H1 (cell line): ENCODE measurements around the gene DIP2B. TPM values are rescaled to one million over a fixed set of nuclear protein-coding genes. Genes with fewer than 3 reads are reported as not detected.

ENCODE experiments used
- CTCF ChIA-PET: fragments of 300-600 bp; sonication (Branson Sonifier 250); formaldehyde crosslinking; loops from one replicate; lab custom pipeline; 2021; ENCODE audit not compliant: partially characterized antibody; lab: Charles Lee
- POLR2A ChIA-PET: fragments of 300-600 bp; sonication (Branson Sonifier 250); formaldehyde crosslinking; loops from one replicate; lab custom pipeline; 2021; ENCODE audit warnings: inconsistent platforms; ENCODE audit not compliant: partially characterized antibody; lab: Charles Lee
- DNase-seq, 2 experiments: peaks; one replicate each; pipeline versions ENCODE4 v3.0.0 to v3.0.0-alpha.2; 2010 to 2022; ENCODE audit warnings: low spot score in 2 of 2, low read depth in 1 of 2, mixed read lengths in 1 of 2
- FAIRE-seq: peaks from 2 replicates; lab custom pipeline; 2011; peaks lifted over from hg19 to GRCh38; lab: Jason Lieb, UNC
- H2AFZ ChIP-seq: 2 replicates; pipeline ENCODE4 v1.8.1; 2012; ENCODE audit warnings: low read length, inconsistent platforms
- H2AK5ac ChIP-seq: 2 replicates; pipeline ENCODE4 v1.6.1; 2013; ENCODE audit warnings: low read depth, low read length
- H2BK120ac ChIP-seq: replicated peaks from 2 replicates; pipeline ENCODE3; 2013; ENCODE audit warnings: low read depth, low read length, inconsistent platforms
- H2BK12ac ChIP-seq: 2 replicates; pipeline ENCODE4 v1.6.1; 2013; ENCODE audit warnings: low read depth, low read length
- H2BK15ac ChIP-seq: 2 replicates; pipeline ENCODE4 v1.6.1; 2013; ENCODE audit warnings: low read length
- H2BK20ac ChIP-seq: 2 replicates; pipeline ENCODE4 v1.6.1; 2013; ENCODE audit warnings: low read length
- H2BK5ac ChIP-seq: 2 replicates; pipeline ENCODE4 v1.6.1; 2013; ENCODE audit warnings: low read depth, low read length
- H3K14ac ChIP-seq: 2 replicates; pipeline ENCODE4 v1.6.1; 2013; ENCODE audit warnings: inconsistent platforms; ENCODE audit not compliant: insufficient read length
- H3K18ac ChIP-seq: 2 replicates; pipeline ENCODE4 v1.6.1; 2013; ENCODE audit warnings: low read length; ENCODE audit errors: extremely low read depth
- H3K23ac ChIP-seq: 2 replicates; pipeline ENCODE4 v1.6.1; 2013; ENCODE audit warnings: inconsistent platforms; ENCODE audit not compliant: insufficient read length
- H3K23me2 ChIP-seq: 2 replicates; pipeline ENCODE4 v1.6.1; 2013; ENCODE audit warnings: low read depth, low read length
- H3K27ac ChIP-seq: 2 replicates; pipeline ENCODE4 v1.6.1; 2011; ENCODE audit warnings: low read depth, low read length, inconsistent platforms
- H3K27me3 ChIP-seq, 4 experiments: replicated peaks in 1 of 4; 1 replicate in 1 of 4; 2 replicates in 3 of 4; pipeline versions ENCODE4 v1.6.1 to v1.8.1; 2011 to 2013; ENCODE audit warnings: low read length in 3 of 4, mild to moderate bottlenecking in 3 of 4, inconsistent platforms in 2 of 4, mixed read lengths in 2 of 4, moderate library complexity in 1 of 4; ENCODE audit not compliant: control insufficient read depth in 3 of 4, insufficient read depth in 3 of 4; ENCODE audit errors: extremely low read depth in 1 of 4
- H3K36me3 ChIP-seq, 4 experiments: 2 replicates each; pipeline versions ENCODE4 v1.6.1 to v1.8.1; 2011 to 2013; ENCODE audit warnings: mild to moderate bottlenecking in 4 of 4, low read length in 3 of 4, moderate library complexity in 2 of 4, control low read depth in 1 of 4, inconsistent platforms in 1 of 4; ENCODE audit not compliant: insufficient read depth in 4 of 4, control insufficient read depth in 2 of 4
- H3K4ac ChIP-seq: replicated peaks from 2 replicates; pipeline ENCODE3; 2013; ENCODE audit warnings: low read length, low read depth, mixed read lengths, inconsistent platforms; ENCODE audit not compliant: insufficient read length
- H3K4me1 ChIP-seq, 4 experiments: replicated peaks in 1 of 4; 1 replicate in 1 of 4; 2 replicates in 3 of 4; pipeline versions ENCODE4 v1.6.1 to v1.8.1; 2011 to 2013; ENCODE audit warnings: low read length in 3 of 4, inconsistent platforms in 2 of 4, mixed read lengths in 1 of 4; ENCODE audit not compliant: insufficient read depth in 4 of 4, control insufficient read depth in 3 of 4
- H3K4me2 ChIP-seq, 2 experiments: 2 replicates each; pipeline versions ENCODE4 v1.6.1 to v1.8.1; 2011 to 2013; ENCODE audit warnings: low read depth in 2 of 2, low read length in 2 of 2, control low read depth in 1 of 2, inconsistent platforms in 1 of 2, mild to moderate bottlenecking in 1 of 2; ENCODE audit not compliant: insufficient read depth in 1 of 2
- H3K4me3 ChIP-seq, 4 experiments: fragments of 200-600, 300-600 bp in 1 of 4; sonication (generic), shearing (Covaris generic), sonication (Bioruptor Twin) in 1 of 4; 2 replicates each; pipeline versions ENCODE4 v1.5.1 to v1.8.1; 2011 to 2016; ENCODE audit warnings: low read length in 4 of 4, low read depth in 3 of 4, control low read depth in 2 of 4, inconsistent platforms in 2 of 4, mild to moderate bottlenecking in 2 of 4, mixed read lengths in 1 of 4, moderate library complexity in 1 of 4; ENCODE audit not compliant: insufficient read depth in 2 of 4; ENCODE audit errors: extremely low read depth in 1 of 4
- H3K56ac ChIP-seq: replicated peaks from 2 replicates; pipeline ENCODE3; 2013; ENCODE audit warnings: low read depth, mild to moderate bottlenecking, mixed read lengths, low read length, inconsistent platforms; ENCODE audit not compliant: insufficient read length
- H3K79me1 ChIP-seq: 2 replicates; pipeline ENCODE4 v1.6.1; 2013; ENCODE audit warnings: low read depth, low read length, control low read depth
- H3K79me2 ChIP-seq, 2 experiments: 2 replicates each; pipeline versions ENCODE4 v1.6.1 to v1.8.1; 2012 to 2013; ENCODE audit warnings: low read length in 2 of 2, mild to moderate bottlenecking in 2 of 2, inconsistent platforms in 1 of 2; ENCODE audit not compliant: insufficient read depth in 2 of 2, control insufficient read depth in 1 of 2
- H3K9ac ChIP-seq, 4 experiments: replicated peaks in 1 of 4; 1 replicate in 1 of 4; 2 replicates in 3 of 4; pipeline versions ENCODE4 v1.6.1 to v1.8.1; 2011 to 2013; ENCODE audit warnings: low read depth in 3 of 4, low read length in 3 of 4, control low read depth in 2 of 4, mild to moderate bottlenecking in 2 of 4, moderate library complexity in 2 of 4, inconsistent platforms in 1 of 4; ENCODE audit errors: extremely low read depth in 1 of 4
- H3K9me3 ChIP-seq, 2 experiments: 2 replicates each; pipeline versions ENCODE4 v1.6.1 to v1.8.1; 2012 to 2013; ENCODE audit warnings: mild to moderate bottlenecking in 2 of 2, moderate library complexity in 2 of 2, control low read depth in 1 of 2, inconsistent platforms in 1 of 2, low read depth in 1 of 2, low read length in 1 of 2, mixed read lengths in 1 of 2; ENCODE audit not compliant: insufficient read depth in 2 of 2
- H4K20me1 ChIP-seq, 2 experiments: replicated peaks in 1 of 2; 2 replicates each; pipeline versions ENCODE3 to v1.8.1; 2011 to 2013; ENCODE audit warnings: inconsistent platforms in 2 of 2, low read length in 2 of 2, mild to moderate bottlenecking in 1 of 2; ENCODE audit not compliant: insufficient read depth in 2 of 2, control insufficient read depth in 1 of 2
- H4K5ac ChIP-seq: 2 replicates; pipeline ENCODE4 v1.6.1; 2013; ENCODE audit warnings: low read length, low read depth, mixed read lengths, inconsistent platforms; ENCODE audit not compliant: insufficient read length
- H4K8ac ChIP-seq: 2 replicates; pipeline ENCODE4 v1.8.0; 2013; ENCODE audit warnings: mild to moderate bottlenecking, moderate library complexity, low read length, inconsistent platforms; ENCODE audit not compliant: insufficient read depth; ENCODE audit errors: extremely low read depth
- H4K91ac ChIP-seq: replicated peaks from 2 replicates; pipeline ENCODE3; 2013; ENCODE audit warnings: low read length, mixed read lengths, inconsistent platforms; ENCODE audit not compliant: insufficient read length
- CHD1 ChIP-seq: IDR thresholded peaks from 2 replicates; pipeline ENCODE4 v1.6.1; 2012; ENCODE audit warnings: low read depth, low read length, improper control_type of control experiment
- KDM1A ChIP-seq: fragments of 200-600, 300-600 bp; sonication (generic); IDR thresholded peaks from 2 replicates; pipeline ENCODE4 v1.7.1; 2016; ENCODE audit warnings: mild to moderate bottlenecking, low read length, borderline replicate concordance
- MAX ChIP-seq: IDR thresholded peaks from 2 replicates; pipeline ENCODE4 v1.6.1; 2012; ENCODE audit warnings: inconsistent platforms
- TAF7 ChIP-seq: optimal IDR thresholded peaks from 2 replicates; pipeline ENCODE3; 2011; ENCODE audit warnings: low read depth, mild to moderate bottlenecking, inconsistent platforms, low read length, moderate library complexity, borderline replicate concordance
- WGBS, 2 experiments: shearing (Covaris generic) in 1 of 2; methylation state at CpG; one replicate each; pipeline versions ENCODE4 v1.1.6 to v1.1.7; 2013 to 2015; ENCODE audit warnings: low lambda C conversion rate in 2 of 2, mixed read lengths in 2 of 2, inconsistent platforms in 1 of 2, low coverage in 1 of 2, missing lambda C conversion rate in 1 of 2; ENCODE audit not compliant: insufficient replicate concordance in 2 of 2, insufficient coverage in 1 of 2, insufficient read length in 1 of 2; ENCODE audit errors: extremely low coverage in 1 of 2, missing lambda C conversion rate in 1 of 2; 5-methylcytosine and 5-hydroxymethylcytosine counted together
- polyA plus RNA-seq, 7 experiments: library from polyadenylated mRNA; depleted of rRNA in 3 of 7; stranded (reverse) in 5 of 7; unstranded in 2 of 7; fragments of >200 nt in 5 of 7; fragments of 200-250 nt in 2 of 7; gene quantifications; 1 replicate in 5 of 7; 2 replicates in 1 of 7; 4 replicates in 1 of 7; pipeline versions ENCODE4 v1.2.1 to v1.2.3, GENCODE V29; 2011 to 2013; ENCODE audit warnings: missing spikeins in 2 of 7, mixed read lengths in 2 of 7
- total RNA-seq: library from RNA; stranded (reverse); fragmentation: NEBNext Ultra II Directional; extraction: Animal tissue kit (Norgen Biotek cat#: 25700); gene quantifications from 2 replicates; pipeline ENCODE4 v1.2.1, GENCODE V29; 2021

The DIP2B gene
- total and polyA plus RNA-seq, 2 of the 8 experiments (the other 6 are each of a cell fraction or from before 2014, with no cell fraction given) = 11.1 to 29.6 TPM

GRCh38 chr12:50615145-50615906 is 110.5 kb downstream of the DIP2B start:
- Histone ChIP-seq H2BK120ac (no peak overlapping the region), H3K4me1 (peaks cover 0 to 24% (median 20%) of the 10 kb centered on the region in 4 experiments; a peak in 5 of 7 replicates), H2BK20ac (no peak overlapping the region), H4K91ac (no peak overlapping the region), H3K79me1 (no peaks in the 10 kb centered on the region; the same call in 1 of the 2 replicates), H3K23ac (no peak overlapping the region), H2BK15ac (no peak overlapping the region), H3K79me2 (peaks cover 0 to 43% of the 10 kb centered on the region in 2 experiments; a peak in 2 of 4 replicates), H3K4ac (no peak overlapping the region), H3K14ac (no peak overlapping the region), H3K36me3 (no peaks in the 10 kb centered on the region), H4K5ac (no peak overlapping the region), H4K20me1 (no peaks in the 10 kb centered on the region)
- no peak for DNase-seq
- TF ChIP-seq TAF7 (no peak), CHD1 (no peak), KDM1A (no peak), MAX (no peak)
- TF ChIP-seq, all 59 proteins: peak for 0
- no peak overlapping the region for H3K18ac ChIP-seq
- no peaks in the 10 kb centered on the region for H3K27me3 ChIP-seq
- POLR2A ChIA-PET = no interaction called here
- H2AK5ac ChIP-seq = no peak overlapping the region
- H3K9me3 ChIP-seq = no peaks in the 10 kb centered on the region
- H3K4me2 ChIP-seq = no peak overlapping the region
- H3K56ac ChIP-seq = no peak overlapping the region
- H3K27ac ChIP-seq = no peak overlapping the region
- H2BK12ac ChIP-seq = no peak overlapping the region
- H2AFZ ChIP-seq = no peak overlapping the region
- no peak overlapping the region for H3K9ac ChIP-seq
- CTCF ChIA-PET = no interaction called here
- no peak overlapping the region for H3K4me3 ChIP-seq
- no peak overlapping the region for H4K8ac ChIP-seq
- no peaks in the 10 kb centered on the region for H3K23me2 ChIP-seq
- H2BK5ac ChIP-seq = no peak overlapping the region
- FAIRE-seq = no peak
- WGBS, 2 experiments = 92% methylated on average over 7 of the region's 7 CpGs; no CpG with 5 or more reads in 1 of the 2 experiments
